DOHH2 (cell line): ENCODE measurements around the gene GNB3.
"Not testable (repeated sequence)": the region's sequence is repeated elsewhere in the genome, so short reads cannot be mapped to it uniquely, and the experiment has no call there.

Experiments used
- EZH2phosphoT487 ChIP-seq: fragments of 200-600 bp; sonication (generic); IDR thresholded peaks from 2 replicates; pipeline ENCODE4 v1.6.1; 2017; ENCODE audit warnings: borderline replicate concordance, mild to moderate bottlenecking, antibody characterized with exemption, low read length, moderate library complexity, mixed read lengths
- TF ChIP-seq, protein P1 (sequence below): fragments of 200-600 bp; sonication (generic); IDR thresholded peaks from one replicate; pipeline ENCODE4 v1.5.1; 2014; ENCODE audit warnings: antibody characterized with exemption, mild to moderate bottlenecking, low read depth, low read length; ENCODE audit not compliant: poor library complexity, severe bottlenecking

- TF ChIP-seq, protein P1, sequence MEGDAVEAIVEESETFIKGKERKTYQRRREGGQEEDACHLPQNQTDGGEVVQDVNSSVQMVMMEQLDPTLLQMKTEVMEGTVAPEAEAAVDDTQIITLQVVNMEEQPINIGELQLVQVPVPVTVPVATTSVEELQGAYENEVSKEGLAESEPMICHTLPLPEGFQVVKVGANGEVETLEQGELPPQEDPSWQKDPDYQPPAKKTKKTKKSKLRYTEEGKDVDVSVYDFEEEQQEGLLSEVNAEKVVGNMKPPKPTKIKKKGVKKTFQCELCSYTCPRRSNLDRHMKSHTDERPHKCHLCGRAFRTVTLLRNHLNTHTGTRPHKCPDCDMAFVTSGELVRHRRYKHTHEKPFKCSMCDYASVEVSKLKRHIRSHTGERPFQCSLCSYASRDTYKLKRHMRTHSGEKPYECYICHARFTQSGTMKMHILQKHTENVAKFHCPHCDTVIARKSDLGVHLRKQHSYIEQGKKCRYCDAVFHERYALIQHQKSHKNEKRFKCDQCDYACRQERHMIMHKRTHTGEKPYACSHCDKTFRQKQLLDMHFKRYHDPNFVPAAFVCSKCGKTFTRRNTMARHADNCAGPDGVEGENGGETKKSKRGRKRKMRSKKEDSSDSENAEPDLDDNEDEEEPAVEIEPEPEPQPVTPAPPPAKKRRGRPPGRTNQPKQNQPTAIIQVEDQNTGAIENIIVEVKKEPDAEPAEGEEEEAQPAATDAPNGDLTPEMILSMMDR: not testable (repeated sequence)
- not testable (repeated sequence) for TF ChIP-seq EZH2phosphoT487
Observed at GRCh38 chr12:6870304-6870703, 29.6 kb downstream of the GNB3 start.
